NCI-H526 (cell line): ENCODE data around the gene SYDE1.

Experiments used
- DNase-seq, 2 experiments: peaks; one replicate each; lab custom pipeline; 2025; lab: John Stamatoyannopoulos, UW

The SYDE1 gene

GRCh38 chr19:15108145-15108844 lies 1.1 kb downstream of the SYDE1 start:
- DNase-seq: no peak

- DNase-seq: no peak
Measured at GRCh38 chr19:15108845-15109767, 1.9 kb downstream of the SYDE1 start.

GRCh38 chr19:15109768-15110417 lies 2.7 kb downstream of the SYDE1 start:
- DNase-seq: peak in 1 of 2 experiments; percentile 24

GRCh38 chr19:15110418-15110815 lies 3.2 kb downstream of the SYDE1 start:
- DNase-seq: peak in 1 of 2 experiments; percentile 24

DNA sequence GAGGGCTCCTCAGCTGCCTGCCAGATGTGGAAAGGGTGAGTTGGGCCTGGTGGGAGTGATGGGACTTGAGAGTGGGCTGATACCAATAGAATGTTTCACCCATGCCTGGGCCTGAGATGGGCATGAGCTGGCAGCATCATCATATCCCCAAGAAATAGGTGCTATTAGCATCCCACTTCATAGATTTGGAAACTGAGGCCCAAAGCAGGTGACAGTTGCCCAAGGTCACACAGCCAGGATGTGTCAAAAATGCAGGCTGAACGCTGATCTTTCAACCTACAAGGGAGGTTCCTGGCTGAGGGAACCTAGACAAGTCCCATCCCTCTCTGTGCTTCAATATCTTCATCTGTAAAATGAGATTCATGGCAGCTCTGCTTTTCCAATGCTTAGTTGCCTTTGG lies 4.6 kb downstream of the SYDE1 start:
- no peak for DNase-seq

- DNase-seq: peak in 1 of 2 experiments; percentile 13
Measured at GRCh38 chr19:15112385-15112784, 5.2 kb downstream of the SYDE1 start.

DNA sequence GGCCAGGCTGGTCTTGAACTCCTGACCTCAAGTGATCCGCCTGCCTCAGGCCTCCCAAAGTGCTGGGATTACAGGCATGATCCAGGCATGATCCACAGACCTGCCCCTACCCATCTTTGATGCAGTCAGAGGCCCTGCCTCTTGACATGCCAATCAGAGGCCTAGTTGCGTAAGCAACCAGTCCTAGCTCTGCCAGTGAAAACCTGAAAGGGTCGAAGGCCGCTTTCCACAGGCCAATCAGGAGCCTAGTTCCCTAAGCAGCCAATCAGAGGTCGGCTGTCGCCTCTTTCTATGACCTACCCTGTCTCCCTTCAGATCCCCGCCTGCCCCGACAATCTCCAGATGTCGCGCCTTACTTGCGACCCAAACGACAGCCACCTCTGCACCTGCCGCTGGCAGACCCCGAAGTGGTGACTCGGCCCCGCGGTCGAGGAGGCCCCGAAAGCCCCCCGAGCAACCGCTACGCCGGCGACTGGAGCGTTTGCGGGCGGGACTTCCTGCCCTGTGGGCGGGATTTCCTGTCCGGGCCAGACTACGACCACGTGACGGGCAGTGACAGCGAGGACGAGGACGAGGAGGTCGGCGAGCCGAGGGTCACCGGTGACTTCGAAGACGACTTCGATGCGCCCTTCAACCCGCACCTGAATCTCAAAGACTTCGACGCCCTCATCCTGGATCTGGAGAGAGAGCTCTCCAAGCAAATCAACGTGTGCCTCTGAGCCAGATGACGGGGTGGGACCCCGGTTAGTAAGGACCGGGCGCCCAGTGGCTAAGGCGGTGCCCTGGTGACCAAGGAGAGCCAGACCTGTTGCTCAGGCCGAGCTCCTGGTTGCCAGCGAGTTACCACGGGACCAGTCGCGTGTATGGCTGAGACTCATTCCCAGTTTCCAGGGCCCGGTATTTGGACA lies 6.3 kb downstream of the SYDE1 start:
- no peak for DNase-seq

GRCh38 chr19:15114153-15114540 lies 6.9 kb downstream of the SYDE1 start:
- DNase-seq: no peak

- no peak for DNase-seq
Measured at GRCh38 chr19:15115080-15115479, 7.9 kb downstream of the SYDE1 start.

DNA sequence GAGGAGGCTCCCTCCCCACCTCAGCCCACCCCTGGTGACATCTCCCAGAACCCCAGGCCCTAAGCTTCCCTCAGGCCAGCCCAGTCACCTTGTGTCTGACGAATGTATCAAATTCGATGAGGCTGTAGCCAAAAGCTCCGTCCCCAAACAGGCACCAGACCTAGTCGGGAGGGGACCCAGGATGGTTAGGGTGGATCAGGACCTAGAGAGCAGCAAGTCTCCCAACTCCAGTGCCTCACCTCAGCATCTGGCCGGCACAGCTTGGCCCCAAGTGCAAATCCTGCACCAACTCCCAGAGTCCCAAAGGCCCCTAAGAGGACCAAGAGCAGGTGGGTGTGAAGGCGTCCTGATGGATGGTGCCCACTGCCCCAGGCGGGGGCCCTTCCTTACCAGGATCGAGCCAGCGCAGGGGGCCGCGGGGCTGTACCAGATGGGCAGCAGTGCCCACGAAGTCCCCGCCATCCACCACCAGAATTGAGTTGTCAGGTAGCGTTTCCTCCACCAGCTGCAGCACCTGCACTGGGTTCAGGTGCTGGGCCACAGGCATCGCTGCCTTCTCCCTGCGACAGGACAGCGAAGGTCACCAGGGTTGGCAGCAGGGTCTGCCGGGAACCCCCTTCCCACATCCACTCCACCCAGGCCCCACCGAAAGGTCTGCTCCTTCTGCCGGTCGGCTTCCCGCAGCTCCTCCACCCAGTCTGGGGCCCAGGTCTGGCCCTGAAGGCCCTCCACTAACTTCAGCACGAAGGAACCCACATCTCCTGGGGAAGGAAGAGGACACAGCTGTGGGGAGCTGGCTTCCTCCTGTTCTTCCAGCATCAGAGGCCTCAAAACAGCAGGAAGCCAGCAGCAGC lies 8.8 kb downstream of the SYDE1 start:
- DNase-seq: no peak

GRCh38 chr19:15116856-15117255 lies 9.7 kb downstream of the SYDE1 start:
- no peak for DNase-seq

- DNase-seq: no peak
Measured at GRCh38 chr19:15118248-15118647, 11.0 kb downstream of the SYDE1 start.

DNA sequence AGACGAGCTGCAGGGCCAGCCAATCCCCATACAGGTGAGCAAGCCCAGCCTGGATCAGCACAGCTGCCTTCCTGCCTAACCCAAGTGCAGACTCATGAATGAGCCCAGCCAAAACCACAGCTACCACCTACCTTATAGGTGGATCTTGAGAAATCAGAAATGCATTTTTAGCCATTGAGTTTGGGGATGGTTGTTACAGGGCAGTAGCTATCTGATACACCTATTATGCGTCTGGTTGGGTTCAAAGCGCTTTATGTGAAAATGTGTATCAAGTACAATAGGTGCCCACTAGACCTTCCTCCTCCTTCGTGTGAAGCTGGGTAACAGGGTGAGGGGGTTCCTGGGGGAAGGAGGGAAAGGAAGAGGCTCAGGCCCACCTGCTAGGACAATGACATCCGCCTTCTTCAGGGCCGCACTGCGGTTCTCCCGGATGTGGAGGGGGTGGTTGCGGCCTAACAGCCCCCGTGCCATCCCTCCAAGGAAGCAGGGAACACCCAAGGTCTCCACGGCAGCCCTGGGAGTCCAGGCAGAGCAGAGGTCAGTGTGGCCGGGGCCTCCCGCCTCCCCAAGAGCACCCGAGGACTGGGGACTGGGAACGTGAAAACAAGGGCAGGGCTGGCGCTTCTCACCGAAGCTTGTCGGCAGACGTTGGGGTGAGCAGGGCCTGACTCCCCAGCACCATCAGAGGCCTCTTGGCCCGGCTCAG lies 11.7 kb downstream of the SYDE1 start:
- DNase-seq: no peak

DNA sequence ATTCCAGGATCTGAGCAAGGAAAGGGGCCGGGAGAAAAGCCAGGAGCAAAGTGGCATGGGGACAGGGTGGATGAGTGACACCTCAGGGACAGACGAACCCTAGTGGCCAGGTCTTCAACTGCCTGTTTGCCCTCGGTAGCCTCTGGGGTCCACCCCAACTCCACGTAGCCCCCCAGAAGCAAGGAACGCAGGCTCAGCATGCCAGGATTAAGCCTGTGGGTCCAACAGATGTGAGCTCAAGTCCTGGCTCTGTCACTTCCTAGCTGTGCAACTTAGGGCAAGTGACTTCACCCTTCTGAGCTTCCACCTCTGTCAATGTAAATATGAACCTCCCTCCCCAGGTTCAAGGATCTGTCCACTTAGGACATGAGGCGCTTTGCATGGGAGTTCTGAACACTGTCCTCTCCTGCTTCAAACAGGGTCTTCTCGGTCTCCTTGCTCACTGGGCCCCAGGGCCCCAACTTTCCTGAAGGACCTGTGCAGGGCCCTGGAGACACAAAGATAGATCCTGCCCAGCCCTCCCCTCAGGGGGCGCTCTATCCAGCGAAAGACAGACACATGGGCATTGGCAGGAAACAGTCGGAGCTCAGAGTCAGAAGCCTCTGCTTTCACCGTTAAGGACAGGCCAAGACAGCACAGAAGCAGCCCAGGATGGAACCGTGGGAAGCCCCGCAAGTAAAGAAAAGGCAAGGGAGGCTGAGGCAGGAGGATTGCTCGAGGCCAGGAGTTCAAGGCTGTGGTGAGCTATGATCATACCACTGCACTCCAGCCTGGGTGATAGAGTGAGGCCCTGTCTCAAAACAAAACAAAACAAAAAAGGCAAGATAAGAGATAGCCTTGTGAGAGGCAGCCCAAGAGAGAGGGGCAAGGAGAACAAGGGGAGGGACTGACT lies 13.2 kb downstream of the SYDE1 start:
- no peak for DNase-seq

DNA sequence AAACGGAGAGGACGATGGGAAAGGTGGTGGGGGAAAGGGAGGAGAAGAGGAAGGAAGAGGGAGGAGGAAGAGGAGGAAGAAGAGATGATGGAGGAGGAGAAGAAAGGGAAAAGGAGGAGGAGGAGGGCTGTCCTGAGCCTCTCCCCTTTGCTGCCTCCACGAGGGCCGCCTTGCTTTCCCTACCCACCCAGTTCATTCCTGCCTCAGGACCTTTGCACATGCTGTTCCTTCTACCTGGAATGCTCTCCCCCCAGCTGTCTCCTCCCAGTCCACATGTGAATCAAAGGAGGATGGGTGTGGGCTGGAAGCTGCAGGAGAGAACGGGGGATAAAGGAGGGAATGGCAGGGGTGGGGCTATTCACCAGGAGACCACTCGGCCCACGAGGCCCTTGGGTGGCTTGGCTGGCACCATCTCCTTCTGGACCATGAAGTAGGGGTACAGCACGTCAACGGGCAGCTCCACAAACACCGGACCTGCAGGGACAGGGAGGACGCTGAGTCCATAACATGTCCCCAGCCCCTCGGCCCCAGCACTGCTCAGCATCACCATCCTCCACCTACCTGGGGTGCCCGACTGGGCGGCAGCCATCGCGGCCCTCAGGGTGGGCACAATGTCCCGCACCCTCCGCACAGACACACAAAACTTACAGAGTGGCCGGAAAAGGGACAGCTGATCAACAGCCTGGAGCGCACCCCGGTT lies 15.3 kb downstream of the SYDE1 start:
- no peak for DNase-seq

GRCh38 chr19:15123031-15123890 lies 16.1 kb downstream of the SYDE1 start:
- no peak for DNase-seq

DNA sequence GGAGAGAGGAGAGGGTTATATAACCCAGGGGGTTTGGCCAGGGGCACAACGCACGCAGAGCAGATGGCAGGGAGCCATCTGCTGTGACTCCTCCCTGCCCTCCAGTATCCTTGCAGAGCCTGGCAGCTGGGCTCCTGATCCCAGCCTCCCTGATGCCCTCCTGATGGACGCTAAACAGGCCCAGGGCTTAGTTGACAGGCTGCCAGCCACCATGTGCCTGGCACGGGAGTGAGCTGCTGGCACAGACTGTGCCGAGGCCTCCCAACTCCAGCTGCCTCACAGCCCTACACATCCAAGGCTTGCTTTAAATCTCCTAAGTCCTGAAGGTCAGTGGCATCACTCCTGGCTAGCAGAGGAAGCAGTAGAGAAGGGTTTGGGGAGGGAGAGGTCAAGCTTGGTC lies 16.7 kb downstream of the SYDE1 start:
- no peak for DNase-seq
